Right cardiac atrium (tissue), 5 donors: ENCODE data around the gene CLCNKB. TPM values are rescaled to one million over a fixed set of nuclear protein-coding genes. Genes with fewer than 3 reads are reported as not detected.

ENCODE experiments used
- ATAC-seq, 2 donors: fragments of 200-7000 bp; cut with Tn5 transposase; one replicate each; pipeline versions ENCODE4 v1.8.0 to v1.9.1; 2020; ENCODE audit warnings: moderate library complexity in 2 of 2, mild to moderate bottlenecking in 1 of 2
- DNase-seq, 3 donors: peaks; one replicate each; pipeline ENCODE4 v3.0.0-alpha.2; 2020
- H3K27ac ChIP-seq: one replicate; pipeline ENCODE4 v1.5.1; 2013; ENCODE audit warnings: mild to moderate bottlenecking, low read length, control low read depth, moderate library complexity
- H3K27me3 ChIP-seq: one replicate; pipeline ENCODE4 v1.6.1; 2013; ENCODE audit not compliant: control insufficient read depth, insufficient read depth
- H3K4me1 ChIP-seq: one replicate; pipeline ENCODE4 v1.6.1; 2013; ENCODE audit warnings: low read length; ENCODE audit not compliant: control insufficient read depth, insufficient read depth
- H3K4me3 ChIP-seq: one replicate; pipeline ENCODE4 v1.5.1; 2013; ENCODE audit warnings: low read length, control low read depth
- H3K9me3 ChIP-seq: one replicate; pipeline ENCODE4 v1.6.1; 2013; ENCODE audit warnings: low read length; ENCODE audit not compliant: control insufficient read depth
- WGBS: extraction: QIAGEN DNeasy Blood & Tissue Kit; methylation state at CpG from one replicate; pipeline ENCODE4 v1.1.7; 2013; 5-methylcytosine and 5-hydroxymethylcytosine counted together
- intact Hi-C, 4 donors: fragments of 100-400 bp; cut with DNase I; formaldehyde crosslinking; loops; one replicate each; pipeline versions ENCODE4 v1.11.0 to v1.14.0; 2022 to 2023
- polyA plus RNA-seq: library from polyadenylated mRNA; stranded (reverse); fragments of 200-250 nt; gene quantifications from one replicate; pipeline ENCODE4 v1.2.3, GENCODE V29; 2013
- total RNA-seq, 4 donors: library from RNA; stranded (reverse); fragmentation: NEBNext Ultra II Directional; extraction: Animal tissue kit (Norgen Biotek cat#: 25700); gene quantifications; one replicate each; pipeline ENCODE4 v1.2.1, GENCODE V29; 2021
- donor health status: healthy with polysubstance abuse.
- donor health status: DM: no; HTN: yes; CAD: no.
- donor health status: DM: no; HTN: no; CAD: no.
- donor health status: DM: no; HTN: yes; CAD: no; lungs with severe emphysema.
- donor health status: DM: yes; HTN: yes; CAD: no.

CLCNKB gene
- total and polyA plus RNA-seq, 5 donors: 1.9 to 4.7 (median 3.6) TPM

- Histone ChIP-seq H3K9me3 (no peaks in the 10 kb centered on the region), H3K4me1 (peaks cover 2% of the 10 kb centered on the region), H3K27me3 (no peaks in the 10 kb centered on the region), H3K27ac (peak overlapping the region; percentile 99), H3K4me3 (peak overlapping the region; percentile 2)
- WGBS: 51% methylated on average over 17 of the region's 17 CpGs
- peak; percentile 59 to 81 (median 77) for DNase-seq
- ATAC-seq: no peak
- intact Hi-C loops: loop anchor here in 1 of 4 donors (5.0 kb wide), 1 partner anchor 38 kb away; no protein-coding TSS in a partner anchor
These were observed 28.8 kb upstream of the CLCNKB start for GRCh38 chr1:16014509-16015482.

DNA sequence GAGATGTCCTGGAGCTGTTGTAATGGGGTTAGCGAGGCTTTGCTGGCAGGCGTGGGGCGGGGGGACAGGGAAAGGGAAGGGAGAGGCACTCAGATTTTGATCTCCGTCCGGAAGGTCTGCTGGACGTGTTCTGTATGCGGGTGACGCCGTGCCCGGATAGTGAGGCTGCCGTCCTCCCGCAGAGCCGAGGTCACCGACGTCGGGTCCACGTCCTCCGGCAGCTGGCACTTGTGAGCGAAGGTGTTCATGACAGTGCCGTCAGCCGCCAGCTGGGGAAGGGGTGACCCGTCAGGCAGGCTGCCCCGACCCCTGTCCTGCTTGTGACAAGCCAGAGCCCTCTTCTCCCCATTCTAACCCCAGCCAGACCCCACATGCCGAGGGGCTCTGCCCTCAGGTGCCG is 28.1 kb upstream of the CLCNKB start:
- H3K4me1 ChIP-seq: peaks cover 2% of the 10 kb centered on the region
- 79% methylated on average over 25 of the region's 25 CpGs for WGBS
- DNase-seq: peak in 1 of 3 donors; percentile 64
- no peak for ATAC-seq
- no peaks in the 10 kb centered on the region for H3K9me3 ChIP-seq
- intact Hi-C loops: no loop called here
- H3K27me3 ChIP-seq: no peaks in the 10 kb centered on the region
- peak overlapping the region; percentile 99 for H3K27ac ChIP-seq
- peak overlapping the region; percentile 8 for H3K4me3 ChIP-seq

- ATAC-seq: peak in 1 of 2 donors; percentile 6
- Histone ChIP-seq H3K4me3 (peak overlapping the region; percentile 46), H3K27me3 (no peaks in the 10 kb centered on the region), H3K4me1 (peaks cover 2% of the 10 kb centered on the region), H3K27ac (peak overlapping the region; percentile 99), H3K9me3 (no peaks in the 10 kb centered on the region)
- peak; percentile 60 to 83 (median 83) for DNase-seq
- intact Hi-C loops: no loop called here
- WGBS: 68% methylated on average over 23 of the region's 23 CpGs
These were observed 27.4 kb upstream of the CLCNKB start for GRCh38 chr1:16015960-16016901.

- DNase-seq (peak in 1 of 3 donors; percentile 35), ATAC-seq (no peak)
- Histone ChIP-seq H3K9me3 (no peaks in the 10 kb centered on the region), H3K27ac (peak overlapping the region; percentile 99), H3K4me3 (peak overlapping the region; percentile 46), H3K27me3 (no peaks in the 10 kb centered on the region), H3K4me1 (peaks cover 2% of the 10 kb centered on the region)
- intact Hi-C loops: no loop called here
- WGBS: 66% methylated on average over 10 of the region's 10 CpGs
These were observed 26.5 kb upstream of the CLCNKB start for GRCh38 chr1:16017076-16017460.

GRCh38 chr1:16017461-16018303 is 25.9 kb upstream of the CLCNKB start, which contains the start of gene HSPB7:
Gene HSPB7 (minus strand): TSS chr1:16018043. CDS start chr1:16017963, 80 bp downstream.
- Histone ChIP-seq H3K4me3 (peak within 1 kb of the TSS; percentile 46), H3K4me1 (peaks cover under 1% of the 10 kb centered on the region), H3K27me3 (no peaks in the 10 kb centered on the region), H3K27ac (peak within 1 kb of the TSS; percentile 99), H3K9me3 (no peaks in the 10 kb centered on the region)
- WGBS: 16% methylated on average over 37 of the region's 37 CpGs
- intact Hi-C loops: no loop called here
- ATAC-seq: peak; percentile 65 to 67
- DNase-seq: peak; percentile 91 to 94 (median 94)

DNA sequence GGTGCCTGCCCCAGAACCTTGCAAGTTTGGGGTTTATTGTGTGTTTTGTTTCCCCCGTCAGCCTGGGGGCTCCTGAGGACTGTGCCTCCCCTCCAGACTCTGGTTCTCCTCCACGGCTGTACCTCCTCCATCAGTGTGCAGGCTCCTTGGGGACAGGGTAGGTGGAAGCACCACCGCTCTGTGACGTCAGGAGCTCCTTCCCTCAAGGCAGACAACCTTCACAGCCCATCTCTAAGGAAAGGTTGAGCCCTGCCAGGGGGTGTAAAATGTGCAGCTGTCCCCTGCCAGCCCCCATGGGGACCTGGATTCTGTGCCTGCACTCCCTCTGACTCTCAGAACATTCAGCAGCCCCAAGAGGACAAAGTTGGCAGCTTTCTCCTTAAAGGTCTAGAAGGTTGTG is 25.3 kb upstream of the CLCNKB start:
- peak overlapping the region; percentile 99 for H3K27ac ChIP-seq
- ATAC-seq (peak; percentile 0), DNase-seq (no peak)
- 36% methylated on average over 4 of the region's 4 CpGs for WGBS
- intact Hi-C loops: no loop called here
- H3K9me3 ChIP-seq: no peaks in the 10 kb centered on the region
- H3K4me3 ChIP-seq: no peak overlapping the region
- H3K4me1 ChIP-seq: no peaks in the 10 kb centered on the region
- H3K27me3 ChIP-seq: no peaks in the 10 kb centered on the region

DNA sequence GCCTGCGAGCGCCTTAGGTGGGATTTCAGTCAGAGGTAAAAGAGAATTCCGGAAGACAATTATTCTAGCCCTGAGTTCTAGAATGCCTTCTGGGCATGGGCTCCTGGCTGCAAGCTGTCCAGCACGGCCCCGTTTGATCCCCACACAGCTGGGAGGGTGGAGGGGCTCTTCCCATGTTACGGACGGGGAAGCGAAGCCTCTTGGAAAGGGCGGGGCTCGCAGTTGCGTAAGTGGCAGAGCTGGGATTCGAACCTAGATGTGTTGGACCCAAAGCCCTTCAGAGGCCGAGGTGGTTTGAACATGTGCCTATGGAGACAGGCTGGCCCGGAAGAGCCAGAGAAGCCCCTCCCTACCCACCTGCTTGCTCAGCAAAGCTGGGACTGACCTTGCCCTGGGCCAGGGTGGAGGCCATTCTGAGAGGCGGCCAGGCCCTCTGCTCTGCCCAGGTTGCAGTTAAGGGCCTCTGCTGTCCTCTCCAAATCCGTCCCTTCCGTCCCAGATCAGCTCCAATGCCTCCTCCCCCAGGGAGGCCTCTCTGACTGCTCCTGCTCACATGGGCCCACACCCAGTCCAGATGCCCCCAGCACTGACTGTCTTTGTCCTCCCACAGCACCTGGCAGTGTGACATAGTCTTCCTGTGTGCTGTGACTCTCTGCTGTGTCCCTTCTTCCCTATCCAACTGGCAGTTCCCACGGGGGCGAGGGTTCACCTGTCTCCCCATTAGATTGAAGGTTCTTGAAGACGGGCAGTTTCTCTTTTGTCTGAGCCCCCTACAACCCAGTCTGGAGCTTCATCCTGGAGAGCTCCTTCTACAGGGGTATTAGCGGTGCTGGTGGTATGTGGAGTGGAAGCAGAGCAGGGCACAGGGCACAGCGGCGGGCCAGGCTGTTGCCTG is 24.6 kb upstream of the CLCNKB start:
- H3K27ac ChIP-seq: peak overlapping the region; percentile 99
- DNase-seq (peak in 1 of 3 donors; percentile 56), ATAC-seq (peak; percentile 26 to 37)
- no peaks in the 10 kb centered on the region for H3K27me3 ChIP-seq
- no peaks in the 10 kb centered on the region for H3K9me3 ChIP-seq
- H3K4me3 ChIP-seq: peak overlapping the region; percentile 11
- intact Hi-C loops: no loop called here
- 57% methylated on average over 23 of the region's 23 CpGs for WGBS
- no peaks in the 10 kb centered on the region for H3K4me1 ChIP-seq

DNA sequence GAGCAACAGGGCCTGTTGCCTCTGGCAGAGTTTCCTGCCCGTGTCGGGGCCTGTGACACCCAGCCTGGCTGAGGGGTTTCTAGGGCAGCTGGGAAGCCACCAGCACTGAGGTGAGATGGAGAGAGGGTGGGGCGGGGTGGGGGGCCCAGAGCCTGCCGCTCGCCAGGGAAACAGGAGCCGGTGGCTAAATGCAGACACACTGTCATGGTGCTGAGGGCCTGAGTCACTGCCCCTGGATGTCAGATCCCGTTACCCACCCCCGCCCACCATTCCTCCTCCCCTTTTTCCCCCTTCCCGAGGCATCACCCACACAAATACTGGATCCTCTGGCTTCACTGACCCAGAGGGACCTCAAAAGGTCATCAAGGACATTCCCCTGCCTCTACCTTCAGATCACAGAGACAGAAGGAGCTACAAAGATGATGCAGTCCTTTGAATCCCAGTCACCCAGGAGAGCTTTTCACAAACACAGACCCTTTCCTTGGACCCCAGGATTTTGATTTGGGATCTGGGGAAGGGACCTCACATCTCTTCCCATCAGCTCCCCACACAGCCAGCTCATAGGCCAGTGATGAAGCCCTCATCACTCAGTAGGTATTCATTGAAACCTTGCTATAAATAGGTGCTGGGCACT is 23.8 kb upstream of the CLCNKB start:
- 62% methylated on average over 9 of the region's 9 CpGs for WGBS
- ATAC-seq (peak in 1 of 2 donors; percentile 22), DNase-seq (peak; percentile 76 to 89 (median 83))
- no peaks in the 10 kb centered on the region for H3K4me1 ChIP-seq
- H3K4me3 ChIP-seq: no peak overlapping the region
- H3K9me3 ChIP-seq: no peaks in the 10 kb centered on the region
- intact Hi-C loops: no loop called here
- H3K27ac ChIP-seq: peak overlapping the region; percentile 99
- H3K27me3 ChIP-seq: no peaks in the 10 kb centered on the region

- DNase-seq (peak in 1 of 3 donors; percentile 68), ATAC-seq (no peak)
- Histone ChIP-seq H3K4me3 (no peak overlapping the region), H3K27me3 (no peaks in the 10 kb centered on the region), H3K9me3 (no peaks in the 10 kb centered on the region), H3K4me1 (no peaks in the 10 kb centered on the region), H3K27ac (peak overlapping the region; percentile 90)
- 65% methylated on average over 6 of the region's 6 CpGs for WGBS
- intact Hi-C loops: no loop called here
These were observed 23.3 kb upstream of the CLCNKB start for GRCh38 chr1:16020325-16020724.
